ENCODE results near the gene SMYD3.

- no peak for TF ChIP-seq ZNF274 (IDR thresholded peaks at IDR 0.05; ENCODE audit: low read depth, low read length)
- TF ChIP-seq YY1 (IDR thresholded peaks at IDR 0.05; ENCODE audit: insufficient read depth, insufficient read length) = no peak
- no peak for TF ChIP-seq SUZ12 (IDR thresholded peaks at IDR 0.05; ENCODE audit: extremely low read depth, insufficient read depth, insufficient read length)
Observed at GRCh38 chr1:246510147-246511030, 3.3 kb upstream of the SMYD3 start.
